H1 (cell line): ENCODE results near the gene RAPGEF1. TPM values are rescaled to one million over a fixed set of nuclear protein-coding genes. Genes with fewer than 3 reads are reported as not detected.

Experiments used
- CTCF ChIA-PET: fragments of 300-600 bp; sonication (Branson Sonifier 250); formaldehyde crosslinking; loops from one replicate; lab custom pipeline; 2021; ENCODE audit not compliant: partially characterized antibody; lab: Charles Lee
- POLR2A ChIA-PET: fragments of 300-600 bp; sonication (Branson Sonifier 250); formaldehyde crosslinking; loops from one replicate; lab custom pipeline; 2021; ENCODE audit warnings: inconsistent platforms; ENCODE audit not compliant: partially characterized antibody; lab: Charles Lee
- DNase-seq, 2 experiments: peaks; one replicate each; pipeline versions ENCODE4 v3.0.0 to v3.0.0-alpha.2; 2010 to 2022; ENCODE audit warnings: low spot score in 2 of 2, low read depth in 1 of 2, mixed read lengths in 1 of 2
- FAIRE-seq: peaks from 2 replicates; lab custom pipeline; 2011; peaks lifted over from hg19 to GRCh38; lab: Jason Lieb, UNC
- H2AFZ ChIP-seq: 2 replicates; pipeline ENCODE4 v1.8.1; 2012; ENCODE audit warnings: low read length, inconsistent platforms
- H2AK5ac ChIP-seq: 2 replicates; pipeline ENCODE4 v1.6.1; 2013; ENCODE audit warnings: low read depth, low read length
- H2BK120ac ChIP-seq: replicated peaks from 2 replicates; pipeline ENCODE3; 2013; ENCODE audit warnings: low read depth, low read length, inconsistent platforms
- H2BK12ac ChIP-seq: 2 replicates; pipeline ENCODE4 v1.6.1; 2013; ENCODE audit warnings: low read depth, low read length
- H2BK15ac ChIP-seq: 2 replicates; pipeline ENCODE4 v1.6.1; 2013; ENCODE audit warnings: low read length
- H2BK20ac ChIP-seq: 2 replicates; pipeline ENCODE4 v1.6.1; 2013; ENCODE audit warnings: low read length
- H2BK5ac ChIP-seq: 2 replicates; pipeline ENCODE4 v1.6.1; 2013; ENCODE audit warnings: low read depth, low read length
- H3K14ac ChIP-seq: 2 replicates; pipeline ENCODE4 v1.6.1; 2013; ENCODE audit warnings: inconsistent platforms; ENCODE audit not compliant: insufficient read length
- H3K18ac ChIP-seq: 2 replicates; pipeline ENCODE4 v1.6.1; 2013; ENCODE audit warnings: low read length; ENCODE audit errors: extremely low read depth
- H3K23ac ChIP-seq: 2 replicates; pipeline ENCODE4 v1.6.1; 2013; ENCODE audit warnings: inconsistent platforms; ENCODE audit not compliant: insufficient read length
- H3K23me2 ChIP-seq: 2 replicates; pipeline ENCODE4 v1.6.1; 2013; ENCODE audit warnings: low read depth, low read length
- H3K27ac ChIP-seq: 2 replicates; pipeline ENCODE4 v1.6.1; 2011; ENCODE audit warnings: low read depth, low read length, inconsistent platforms
- H3K27me3 ChIP-seq, 4 experiments: replicated peaks in 1 of 4; 1 replicate in 1 of 4; 2 replicates in 3 of 4; pipeline versions ENCODE4 v1.6.1 to v1.8.1; 2011 to 2013; ENCODE audit warnings: low read length in 3 of 4, mild to moderate bottlenecking in 3 of 4, inconsistent platforms in 2 of 4, mixed read lengths in 2 of 4, moderate library complexity in 1 of 4; ENCODE audit not compliant: control insufficient read depth in 3 of 4, insufficient read depth in 3 of 4; ENCODE audit errors: extremely low read depth in 1 of 4
- H3K36me3 ChIP-seq, 4 experiments: 2 replicates each; pipeline versions ENCODE4 v1.6.1 to v1.8.1; 2011 to 2013; ENCODE audit warnings: mild to moderate bottlenecking in 4 of 4, low read length in 3 of 4, moderate library complexity in 2 of 4, control low read depth in 1 of 4, inconsistent platforms in 1 of 4; ENCODE audit not compliant: insufficient read depth in 4 of 4, control insufficient read depth in 2 of 4
- H3K4ac ChIP-seq: replicated peaks from 2 replicates; pipeline ENCODE3; 2013; ENCODE audit warnings: low read length, low read depth, mixed read lengths, inconsistent platforms; ENCODE audit not compliant: insufficient read length
- H3K4me1 ChIP-seq, 4 experiments: replicated peaks in 1 of 4; 1 replicate in 1 of 4; 2 replicates in 3 of 4; pipeline versions ENCODE4 v1.6.1 to v1.8.1; 2011 to 2013; ENCODE audit warnings: low read length in 3 of 4, inconsistent platforms in 2 of 4, mixed read lengths in 1 of 4; ENCODE audit not compliant: insufficient read depth in 4 of 4, control insufficient read depth in 3 of 4
- H3K4me2 ChIP-seq, 2 experiments: 2 replicates each; pipeline versions ENCODE4 v1.6.1 to v1.8.1; 2011 to 2013; ENCODE audit warnings: low read depth in 2 of 2, low read length in 2 of 2, control low read depth in 1 of 2, inconsistent platforms in 1 of 2, mild to moderate bottlenecking in 1 of 2; ENCODE audit not compliant: insufficient read depth in 1 of 2
- H3K4me3 ChIP-seq, 4 experiments: fragments of 200-600, 300-600 bp in 1 of 4; sonication (generic), shearing (Covaris generic), sonication (Bioruptor Twin) in 1 of 4; 2 replicates each; pipeline versions ENCODE4 v1.5.1 to v1.8.1; 2011 to 2016; ENCODE audit warnings: low read length in 4 of 4, low read depth in 3 of 4, control low read depth in 2 of 4, inconsistent platforms in 2 of 4, mild to moderate bottlenecking in 2 of 4, mixed read lengths in 1 of 4, moderate library complexity in 1 of 4; ENCODE audit not compliant: insufficient read depth in 2 of 4; ENCODE audit errors: extremely low read depth in 1 of 4
- H3K56ac ChIP-seq: replicated peaks from 2 replicates; pipeline ENCODE3; 2013; ENCODE audit warnings: low read depth, mild to moderate bottlenecking, mixed read lengths, low read length, inconsistent platforms; ENCODE audit not compliant: insufficient read length
- H3K79me1 ChIP-seq: 2 replicates; pipeline ENCODE4 v1.6.1; 2013; ENCODE audit warnings: low read depth, low read length, control low read depth
- H3K79me2 ChIP-seq, 2 experiments: 2 replicates each; pipeline versions ENCODE4 v1.6.1 to v1.8.1; 2012 to 2013; ENCODE audit warnings: low read length in 2 of 2, mild to moderate bottlenecking in 2 of 2, inconsistent platforms in 1 of 2; ENCODE audit not compliant: insufficient read depth in 2 of 2, control insufficient read depth in 1 of 2
- H3K9ac ChIP-seq, 4 experiments: replicated peaks in 1 of 4; 1 replicate in 1 of 4; 2 replicates in 3 of 4; pipeline versions ENCODE4 v1.6.1 to v1.8.1; 2011 to 2013; ENCODE audit warnings: low read depth in 3 of 4, low read length in 3 of 4, control low read depth in 2 of 4, mild to moderate bottlenecking in 2 of 4, moderate library complexity in 2 of 4, inconsistent platforms in 1 of 4; ENCODE audit errors: extremely low read depth in 1 of 4
- H3K9me3 ChIP-seq, 2 experiments: 2 replicates each; pipeline versions ENCODE4 v1.6.1 to v1.8.1; 2012 to 2013; ENCODE audit warnings: mild to moderate bottlenecking in 2 of 2, moderate library complexity in 2 of 2, control low read depth in 1 of 2, inconsistent platforms in 1 of 2, low read depth in 1 of 2, low read length in 1 of 2, mixed read lengths in 1 of 2; ENCODE audit not compliant: insufficient read depth in 2 of 2
- H4K20me1 ChIP-seq, 2 experiments: replicated peaks in 1 of 2; 2 replicates each; pipeline versions ENCODE3 to v1.8.1; 2011 to 2013; ENCODE audit warnings: inconsistent platforms in 2 of 2, low read length in 2 of 2, mild to moderate bottlenecking in 1 of 2; ENCODE audit not compliant: insufficient read depth in 2 of 2, control insufficient read depth in 1 of 2
- H4K5ac ChIP-seq: 2 replicates; pipeline ENCODE4 v1.6.1; 2013; ENCODE audit warnings: low read length, low read depth, mixed read lengths, inconsistent platforms; ENCODE audit not compliant: insufficient read length
- H4K8ac ChIP-seq: 2 replicates; pipeline ENCODE4 v1.8.0; 2013; ENCODE audit warnings: mild to moderate bottlenecking, moderate library complexity, low read length, inconsistent platforms; ENCODE audit not compliant: insufficient read depth; ENCODE audit errors: extremely low read depth
- H4K91ac ChIP-seq: replicated peaks from 2 replicates; pipeline ENCODE3; 2013; ENCODE audit warnings: low read length, mixed read lengths, inconsistent platforms; ENCODE audit not compliant: insufficient read length
- EP300 ChIP-seq, 2 experiments: IDR thresholded peaks; 1 replicate in 1 of 2; 2 replicates in 1 of 2; pipeline ENCODE4 v1.6.1; 2011 to 2012; ENCODE audit warnings: low read depth in 2 of 2, low read length in 2 of 2, mild to moderate bottlenecking in 2 of 2, borderline replicate concordance in 1 of 2, inconsistent platforms in 1 of 2, moderate library complexity in 1 of 2
- GTF2F1 ChIP-seq: IDR thresholded peaks from 2 replicates; pipeline ENCODE4 v1.6.1; 2012; ENCODE audit warnings: low read depth, low read length, improper control_type of control experiment, borderline replicate concordance
- HDAC2 ChIP-seq, 2 experiments: fragments of 300-600 bp in 1 of 2; sonication (generic) in 1 of 2; IDR thresholded peaks; 2 replicates each; pipeline ENCODE4 v1.6.1; 2011 to 2012; ENCODE audit warnings: low read depth in 2 of 2, low read length in 2 of 2, mild to moderate bottlenecking in 2 of 2, moderate library complexity in 2 of 2, borderline replicate concordance in 1 of 2, inconsistent platforms in 1 of 2
- KDM4A ChIP-seq: IDR thresholded peaks from one replicate; pipeline ENCODE4 v1.7.1; 2012; ENCODE audit warnings: low read depth, mild to moderate bottlenecking, moderate library complexity, low read length, inconsistent platforms; ENCODE audit not compliant: severe bottlenecking
- POU5F1 ChIP-seq: IDR thresholded peaks from 2 replicates; pipeline ENCODE4 v1.6.1; 2011; ENCODE audit warnings: low read depth, mild to moderate bottlenecking, low read length, moderate library complexity
- SIN3A ChIP-seq, 2 experiments: IDR thresholded peaks in 1 of 2; conservative IDR thresholded peaks in 1 of 2; 2 replicates each; pipeline ENCODE4 v1.6.1; 2011 to 2012; ENCODE audit warnings: low read length in 2 of 2, improper control_type of control experiment in 1 of 2, low read depth in 1 of 2, mild to moderate bottlenecking in 1 of 2
- SP2 ChIP-seq: IDR thresholded peaks from 2 replicates; pipeline ENCODE4 v1.6.1; 2012; ENCODE audit warnings: mild to moderate bottlenecking, low read length, inconsistent platforms
- SUZ12 ChIP-seq: fragments of 200-600 bp; sonication (generic); IDR thresholded peaks from 2 replicates; pipeline ENCODE4 v1.6.1; 2012; ENCODE audit warnings: mild to moderate bottlenecking, inconsistent platforms, low read length, moderate library complexity, mixed read lengths
- TAF1 ChIP-seq: IDR thresholded peaks from 2 replicates; pipeline ENCODE4 v1.6.1; 2011; ENCODE audit warnings: mild to moderate bottlenecking, low read depth, low read length
- TBP ChIP-seq: IDR thresholded peaks from 2 replicates; pipeline ENCODE4 v1.6.1; 2011; ENCODE audit warnings: low read depth, low read length, improper control_type of control experiment
- TCF12 ChIP-seq: IDR thresholded peaks from 2 replicates; pipeline ENCODE4 v1.6.1; 2011; ENCODE audit warnings: low read depth, mild to moderate bottlenecking, low read length
- TEAD4 ChIP-seq: IDR thresholded peaks from 2 replicates; pipeline ENCODE4 v1.6.1; 2012; ENCODE audit warnings: low read depth, low read length, inconsistent platforms, mixed read lengths
- WGBS, 2 experiments: shearing (Covaris generic) in 1 of 2; methylation state at CpG; one replicate each; pipeline versions ENCODE4 v1.1.6 to v1.1.7; 2013 to 2015; ENCODE audit warnings: low lambda C conversion rate in 2 of 2, mixed read lengths in 2 of 2, inconsistent platforms in 1 of 2, low coverage in 1 of 2, missing lambda C conversion rate in 1 of 2; ENCODE audit not compliant: insufficient replicate concordance in 2 of 2, insufficient coverage in 1 of 2, insufficient read length in 1 of 2; ENCODE audit errors: extremely low coverage in 1 of 2, missing lambda C conversion rate in 1 of 2; 5-methylcytosine and 5-hydroxymethylcytosine counted together
- polyA plus RNA-seq, 7 experiments: library from polyadenylated mRNA; depleted of rRNA in 3 of 7; stranded (reverse) in 5 of 7; unstranded in 2 of 7; fragments of >200 nt in 5 of 7; fragments of 200-250 nt in 2 of 7; gene quantifications; 1 replicate in 5 of 7; 2 replicates in 1 of 7; 4 replicates in 1 of 7; pipeline versions ENCODE4 v1.2.1 to v1.2.3, GENCODE V29; 2011 to 2013; ENCODE audit warnings: missing spikeins in 2 of 7, mixed read lengths in 2 of 7
- total RNA-seq: library from RNA; stranded (reverse); fragmentation: NEBNext Ultra II Directional; extraction: Animal tissue kit (Norgen Biotek cat#: 25700); gene quantifications from 2 replicates; pipeline ENCODE4 v1.2.1, GENCODE V29; 2021

The RAPGEF1 gene
- total and polyA plus RNA-seq, 2 of the 8 experiments (the other 6 are each of a cell fraction or from before 2014, with no cell fraction given): 29.7 to 78.9 TPM

DNA sequence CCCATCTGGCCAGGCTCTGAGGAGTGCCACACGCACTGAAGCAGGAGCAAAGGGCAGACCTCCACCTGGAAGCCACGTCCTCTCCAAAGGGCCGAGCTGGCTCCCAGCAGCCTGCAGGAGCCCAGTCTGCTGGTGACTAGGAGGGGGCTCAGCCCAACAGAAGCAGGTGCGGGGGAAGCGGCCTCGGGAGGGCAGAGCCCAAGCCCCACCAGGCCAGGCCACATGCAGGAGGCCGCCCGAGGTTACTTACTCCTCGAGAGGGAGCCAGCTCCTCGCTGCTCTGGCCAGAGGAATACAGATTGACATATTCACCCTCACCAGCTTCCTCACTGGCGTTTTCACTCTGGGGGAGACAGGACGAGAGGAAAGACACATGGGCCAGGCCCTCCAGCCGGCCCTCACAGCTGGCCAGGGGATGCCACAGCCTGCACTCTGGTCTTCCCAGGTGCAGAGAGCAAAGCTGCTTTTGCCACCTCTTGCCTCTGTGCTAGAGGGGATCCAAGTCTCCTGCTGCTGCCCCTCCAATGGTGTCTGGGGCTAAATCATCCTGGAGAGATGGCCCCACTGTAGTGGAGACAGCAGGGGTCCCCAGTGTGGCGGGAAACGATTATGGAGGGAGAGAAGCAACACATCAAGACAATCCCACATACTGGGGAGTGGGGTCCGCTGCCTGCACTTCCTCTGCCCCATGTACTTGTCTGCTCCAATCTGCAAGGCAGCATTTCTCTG lies 136.0 kb downstream of the RAPGEF1 start:
- no peak for DNase-seq
- Histone ChIP-seq H3K23me2 (no peaks in the 10 kb centered on the region), H2BK20ac (no peak overlapping the region), H3K27ac (no peak overlapping the region), H3K9ac (no peak overlapping the region), H4K8ac (no peak overlapping the region), H3K23ac (no peak overlapping the region), H3K18ac (no peak overlapping the region), H2BK5ac (no peak overlapping the region), H3K56ac (no peak overlapping the region), H3K14ac (no peak overlapping the region), H3K4ac (no peak overlapping the region)
- CTCF ChIA-PET: interaction anchor here (1.2 to 4.1 kb wide), 4 partner anchors 9 to 136 kb away, joined by 4 to 21 read pairs (median 9); partner anchors contain the start of gene RAPGEF1
- POLR2A ChIA-PET: no interaction called here
- TF ChIP-seq EP300 (IDR thresholded peaks at IDR 0.05; ENCODE audit: borderline replicate concordance in 1 of 2, low read depth in 2 of 2, low read length in 2 of 2) (no peak), SUZ12 (no peak), TBP (no peak), TCF12 (no peak), TAF1 (no peak), KDM4A (no peak), TEAD4 (no peak), SIN3A (conservative IDR thresholded peaks at IDR 0.05 in 1 of 2, IDR thresholded peaks at IDR 0.05 in 1 of 2; ENCODE audit: low read depth in 1 of 2, low read length in 2 of 2) (no peak), HDAC2 (IDR thresholded peaks at IDR 0.05; ENCODE audit: borderline replicate concordance in 1 of 2, low read depth in 2 of 2, low read length in 2 of 2) (no peak), GTF2F1 (no peak), SP2 (no peak), POU5F1 (no peak)
- TF ChIP-seq, all 59 proteins: peak for 0
- no peak overlapping the region for H2BK120ac ChIP-seq
- no peaks in the 10 kb centered on the region for H3K27me3 ChIP-seq
- no peak overlapping the region for H4K91ac ChIP-seq
- H2AFZ ChIP-seq: no peak overlapping the region
- no peaks in the 10 kb centered on the region; a peak in 1 of 8 replicates for H3K36me3 ChIP-seq
- 84% methylated on average over 16 of the region's 16 CpGs; no CpG with 5 or more reads in 1 of the 2 experiments for WGBS, 2 experiments
- no peak overlapping the region for H3K4me2 ChIP-seq
- no peaks in the 10 kb centered on the region for H3K79me2 ChIP-seq
- no peak overlapping the region for H2AK5ac ChIP-seq
- no peak overlapping the region for H2BK15ac ChIP-seq
- H2BK12ac ChIP-seq: no peak overlapping the region
- no peak for FAIRE-seq
- H3K4me3 ChIP-seq: no peak overlapping the region
- H3K9me3 ChIP-seq: no peaks in the 10 kb centered on the region
- H3K79me1 ChIP-seq: 0 out of 2 replicates have a peak, but pooled peaks cover 3% of the 10 kb centered on the region
- peaks cover 0 to 1% of the 10 kb centered on the region in 2 experiments for H4K20me1 ChIP-seq
- peaks cover 4 to 17% (median 12%) of the 10 kb centered on the region in 4 experiments for H3K4me1 ChIP-seq
- no peak overlapping the region for H4K5ac ChIP-seq
